ENCODE measurements around the gene ATRIP. TPM values are rescaled to one million over a fixed set of nuclear protein-coding genes. Genes with fewer than 3 reads are reported as not detected.

The ATRIP gene
- polyA plus RNA-seq, 2 of the 4 experiments (the other 2 are of a cell fraction): 6.1 to 9.4 TPM

DNA sequence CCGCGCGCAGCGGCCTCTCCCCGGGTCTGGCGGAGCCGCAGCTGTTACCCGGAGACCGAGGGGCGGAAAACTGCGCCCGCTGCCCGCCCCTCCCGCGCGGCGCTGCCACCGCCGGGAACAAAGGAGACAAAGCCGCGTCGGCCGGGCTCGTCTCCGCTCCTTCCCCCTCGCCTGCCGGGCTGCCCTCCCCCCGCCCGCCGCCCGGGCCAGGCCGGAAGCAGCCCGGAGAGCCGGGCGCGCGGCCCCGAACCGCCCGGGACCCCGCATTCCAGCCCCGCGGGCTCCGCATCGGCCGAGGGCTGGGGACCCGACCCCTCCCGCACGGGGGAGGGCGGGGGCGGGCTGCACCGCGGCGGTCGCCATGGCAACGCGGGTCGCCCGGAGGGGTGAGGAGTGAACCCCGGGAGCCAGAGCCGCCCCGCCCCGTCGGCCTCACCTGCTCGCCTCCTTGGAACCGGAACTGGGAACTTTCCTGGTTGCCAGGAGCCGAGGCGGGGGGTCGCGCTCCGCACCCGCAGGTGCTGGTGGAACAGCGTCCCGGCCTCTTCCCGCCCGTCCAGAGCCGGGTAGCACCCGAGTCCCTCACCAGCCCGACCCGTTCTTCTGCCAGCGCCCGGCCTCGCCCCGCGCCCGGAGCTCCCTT lies 17.1 kb upstream of the ATRIP start:
- peaks cover 66% of the 10 kb centered on the region for H3K4me1 ChIP-seq
- ATAC-seq (peak; percentile 34 to 61), DNase-seq (ENCODE audit: low read depth in 1 of 2, low spot score in 1 of 2) (peak; percentile 28 to 42), FAIRE-seq (no peak)
- H3K4me3 ChIP-seq: peak overlapping the region; percentile 64
- peak overlapping the region; percentile 79 for H3K4me2 ChIP-seq
- CTCF ChIA-PET: interaction anchor here (13.6 to 31.5 kb wide), 2 partner anchors 2 to 16 kb away, joined by 488 read pairs; partner anchors contain the start of gene PLXNB1
- TF ChIP-seq, protein P1, sequence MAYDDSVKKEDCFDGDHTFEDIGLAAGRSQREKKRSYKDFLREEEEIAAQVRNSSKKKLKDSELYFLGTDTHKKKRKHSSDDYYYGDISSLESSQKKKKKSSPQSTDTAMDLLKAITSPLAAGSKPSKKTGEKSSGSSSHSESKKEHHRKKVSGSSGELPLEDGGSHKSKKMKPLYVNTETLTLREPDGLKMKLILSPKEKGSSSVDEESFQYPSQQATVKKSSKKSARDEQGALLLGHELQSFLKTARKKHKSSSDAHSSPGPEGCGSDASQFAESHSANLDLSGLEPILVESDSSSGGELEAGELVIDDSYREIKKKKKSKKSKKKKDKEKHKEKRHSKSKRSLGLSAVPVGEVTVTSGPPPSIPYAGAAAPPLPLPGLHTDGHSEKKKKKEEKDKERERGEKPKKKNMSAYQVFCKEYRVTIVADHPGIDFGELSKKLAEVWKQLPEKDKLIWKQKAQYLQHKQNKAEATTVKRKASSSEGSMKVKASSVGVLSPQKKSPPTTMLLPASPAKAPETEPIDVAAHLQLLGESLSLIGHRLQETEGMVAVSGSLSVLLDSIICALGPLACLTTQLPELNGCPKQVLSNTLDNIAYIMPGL (CRISPR knock-in tag; IDR thresholded peaks at IDR 0.05; ENCODE audit: borderline replicate concordance): no peak
- TF ChIP-seq PHF8 (IDR thresholded peaks at IDR 0.05; ENCODE audit: borderline replicate concordance, low read depth): peak; percentile 29; the same call in 1 of the 2 replicates
- peak; percentile 21; the same call in 1 of the 2 replicates for TF ChIP-seq POLR2A (IDR thresholded peaks at IDR 0.05; ENCODE audit: low read length)
- POLR2A ChIA-PET: interaction anchor here (1.9 kb wide), 1 partner anchor 10 kb away, joined by 8 read pairs; the partner anchor contains the start of gene CCDC51
- H3K9me3 ChIP-seq: no peaks in the 10 kb centered on the region
- 2% methylated on average over 12 of the region's 86 CpGs for WGBS (ENCODE audit: missing lambda C conversion rate)
- H3K27ac ChIP-seq: peak overlapping the region; percentile 83 to 100

GRCh38 chr3:48429960-48430707 lies 16.4 kb upstream of the ATRIP start, which contains the start of gene PLXNB1:
TSS of gene PLXNB1 (minus strand) at chr3:48430086. CDS start at chr3:48424611, 5,475 bp downstream.
- WGBS (ENCODE audit: missing lambda C conversion rate): 35% methylated on average over 8 of the region's 15 CpGs
- ATAC-seq (peak; percentile 8 to 10; a peak in 4 of 6 replicates), FAIRE-seq (no peak), DNase-seq (ENCODE audit: low read depth in 1 of 2, low spot score in 1 of 2) (peak in 1 of 2 experiments; percentile 47)
- Histone ChIP-seq H3K27ac (peak within 1 kb of the TSS; percentile 83 to 100), H3K4me2 (peak within 1 kb of the TSS; percentile 79), H3K4me3 (peak within 1 kb of the TSS; percentile 64), H3K9me3 (no peaks in the 10 kb centered on the region), H3K4me1 (peaks cover 69% of the 10 kb centered on the region)
- TF ChIP-seq EHF (CRISPR knock-in tag; IDR thresholded peaks at IDR 0.05) (no peak), CEBPB (IDR thresholded peaks at IDR 0.05) (peak; percentile 12 to 57; a peak in 2 of 4 replicates)
- ChIA-PET POLR2A (interaction anchor here (1.9 kb wide), 1 partner anchor 9 kb away, joined by 8 read pairs; the partner anchor contains the start of gene CCDC51), CTCF (interaction anchor here (1.0 to 13.6 kb wide), 4 partner anchors 12 to 236 kb away, joined by 3 to 488 read pairs (median 137); no protein-coding TSS in a partner anchor)

GRCh38 chr3:48430708-48431101 lies 15.8 kb upstream of the ATRIP start:
- no peak for FAIRE-seq

DNA sequence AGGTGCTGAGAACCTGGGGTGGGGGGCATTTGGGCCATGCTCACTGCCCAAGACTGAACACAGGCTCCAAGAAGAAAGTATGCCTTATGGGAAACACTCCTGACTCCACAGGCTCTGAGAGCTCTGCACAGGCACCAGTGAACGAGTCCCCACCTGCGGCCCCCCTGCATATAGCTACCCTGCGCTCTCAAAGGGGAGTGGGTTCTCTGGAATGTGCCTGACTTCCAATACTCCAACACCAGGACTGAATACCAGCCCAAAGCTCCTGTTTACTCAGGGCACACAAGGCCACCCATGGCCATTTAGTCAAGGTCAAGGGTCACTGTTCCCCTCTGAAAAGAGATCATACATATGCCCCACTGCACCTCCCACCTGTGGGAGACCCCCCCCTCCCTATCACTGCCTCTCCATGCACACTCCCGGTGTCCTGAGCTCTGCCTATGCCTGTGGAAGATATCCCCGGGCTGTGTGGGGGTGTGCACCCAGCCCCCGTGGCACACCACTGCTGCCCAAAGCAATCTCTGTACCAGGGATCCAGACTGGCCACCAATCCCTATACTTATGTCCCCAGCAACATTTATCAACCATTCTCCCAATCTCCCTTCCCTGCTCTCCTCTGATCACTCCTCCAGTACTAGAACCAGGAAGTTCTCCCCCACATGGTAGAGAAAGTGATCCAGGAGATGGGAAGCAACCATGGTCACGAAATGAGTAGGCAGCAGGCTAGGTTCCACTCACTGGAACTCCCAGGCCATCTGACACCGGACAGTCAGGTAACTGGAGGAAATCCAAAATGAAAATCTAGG lies 15.1 kb upstream of the ATRIP start:
- WGBS (ENCODE audit: missing lambda C conversion rate): 76% methylated on average over 6 of the region's 8 CpGs
- H3K4me2 ChIP-seq: no peak overlapping the region
- DNase-seq (ENCODE audit: low read depth in 1 of 2, low spot score in 1 of 2) (no peak), FAIRE-seq (no peak), ATAC-seq (no peak)
- H3K4me1 ChIP-seq: peaks cover 62% of the 10 kb centered on the region
- no peaks in the 10 kb centered on the region for H3K9me3 ChIP-seq
- H3K27ac ChIP-seq: 0 out of 6 replicates have a peak overlapping the region, but pooled peaks of 1 of the 2 experiments have one; percentile 26
- ChIA-PET POLR2A (no interaction called here), CTCF (interaction anchor here (1.3 to 13.6 kb wide), 3 partner anchors 11 to 156 kb away, joined by 3 to 488 read pairs (median 270); no protein-coding TSS in a partner anchor)
- H3K4me3 ChIP-seq: no peak overlapping the region
- no peak for TF ChIP-seq HDAC2 (IDR thresholded peaks at IDR 0.05)
- TF ChIP-seq CEBPB (IDR thresholded peaks at IDR 0.05): no peak
- TF ChIP-seq FOSL2 (IDR thresholded peaks at IDR 0.05): no peak
- no peak for TF ChIP-seq FOSL2 (CRISPR knock-in tag; IDR thresholded peaks at IDR 0.05)
- TF ChIP-seq RFX5 (IDR thresholded peaks at IDR 0.05): no peak
- TF ChIP-seq, protein P2, sequence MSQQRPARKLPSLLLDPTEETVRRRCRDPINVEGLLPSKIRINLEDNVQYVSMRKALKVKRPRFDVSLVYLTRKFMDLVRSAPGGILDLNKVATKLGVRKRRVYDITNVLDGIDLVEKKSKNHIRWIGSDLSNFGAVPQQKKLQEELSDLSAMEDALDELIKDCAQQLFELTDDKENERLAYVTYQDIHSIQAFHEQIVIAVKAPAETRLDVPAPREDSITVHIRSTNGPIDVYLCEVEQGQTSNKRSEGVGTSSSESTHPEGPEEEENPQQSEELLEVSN (IDR thresholded peaks at IDR 0.05; ENCODE audit: borderline replicate concordance, low read depth): no peak
- TF ChIP-seq EHMT2 (IDR thresholded peaks at IDR 0.05; ENCODE audit: low read depth): no peak
- TF ChIP-seq, protein P1 (CRISPR knock-in tag; IDR thresholded peaks at IDR 0.05; ENCODE audit: borderline replicate concordance): no peak
- TF ChIP-seq, protein P3, sequence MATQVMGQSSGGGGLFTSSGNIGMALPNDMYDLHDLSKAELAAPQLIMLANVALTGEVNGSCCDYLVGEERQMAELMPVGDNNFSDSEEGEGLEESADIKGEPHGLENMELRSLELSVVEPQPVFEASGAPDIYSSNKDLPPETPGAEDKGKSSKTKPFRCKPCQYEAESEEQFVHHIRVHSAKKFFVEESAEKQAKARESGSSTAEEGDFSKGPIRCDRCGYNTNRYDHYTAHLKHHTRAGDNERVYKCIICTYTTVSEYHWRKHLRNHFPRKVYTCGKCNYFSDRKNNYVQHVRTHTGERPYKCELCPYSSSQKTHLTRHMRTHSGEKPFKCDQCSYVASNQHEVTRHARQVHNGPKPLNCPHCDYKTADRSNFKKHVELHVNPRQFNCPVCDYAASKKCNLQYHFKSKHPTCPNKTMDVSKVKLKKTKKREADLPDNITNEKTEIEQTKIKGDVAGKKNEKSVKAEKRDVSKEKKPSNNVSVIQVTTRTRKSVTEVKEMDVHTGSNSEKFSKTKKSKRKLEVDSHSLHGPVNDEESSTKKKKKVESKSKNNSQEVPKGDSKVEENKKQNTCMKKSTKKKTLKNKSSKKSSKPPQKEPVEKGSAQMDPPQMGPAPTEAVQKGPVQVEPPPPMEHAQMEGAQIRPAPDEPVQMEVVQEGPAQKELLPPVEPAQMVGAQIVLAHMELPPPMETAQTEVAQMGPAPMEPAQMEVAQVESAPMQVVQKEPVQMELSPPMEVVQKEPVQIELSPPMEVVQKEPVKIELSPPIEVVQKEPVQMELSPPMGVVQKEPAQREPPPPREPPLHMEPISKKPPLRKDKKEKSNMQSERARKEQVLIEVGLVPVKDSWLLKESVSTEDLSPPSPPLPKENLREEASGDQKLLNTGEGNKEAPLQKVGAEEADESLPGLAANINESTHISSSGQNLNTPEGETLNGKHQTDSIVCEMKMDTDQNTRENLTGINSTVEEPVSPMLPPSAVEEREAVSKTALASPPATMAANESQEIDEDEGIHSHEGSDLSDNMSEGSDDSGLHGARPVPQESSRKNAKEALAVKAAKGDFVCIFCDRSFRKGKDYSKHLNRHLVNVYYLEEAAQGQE (IDR thresholded peaks at IDR 0.05): no peak
- TF ChIP-seq EP300 (IDR thresholded peaks at IDR 0.05): no peak
- no peak for TF ChIP-seq CHD4 (IDR thresholded peaks at IDR 0.05; ENCODE audit: borderline replicate concordance)

More at GRCh38 chr3:48430708-48431101, 15.8 kb upstream of the ATRIP start:
- Histone ChIP-seq H3K4me3 (no peak overlapping the region), H3K4me2 (peak overlapping the region; percentile 79; the same call in 2 of the 3 replicates), H3K9me3 (no peaks in the 10 kb centered on the region), H3K4me1 (peaks cover 66% of the 10 kb centered on the region), H3K27ac (peak overlapping the region in 1 of 2 experiments; percentile 100; a peak in 3 of 6 replicates)
- ChIA-PET POLR2A (no interaction called here), CTCF (interaction anchor here (1.0 to 13.6 kb wide), 4 partner anchors 11 to 237 kb away, joined by 3 to 488 read pairs (median 137); no protein-coding TSS in a partner anchor)
- 75% methylated on average over 1 of the region's 1 CpG for WGBS (ENCODE audit: missing lambda C conversion rate)
- no peak for DNase-seq (ENCODE audit: low read depth in 1 of 2, low spot score in 1 of 2)
- TF ChIP-seq TFCP2L1 (CRISPR knock-in tag; IDR thresholded peaks at IDR 0.05) (no peak), CHD4 (IDR thresholded peaks at IDR 0.05; ENCODE audit: borderline replicate concordance) (no peak), RAD21 (conservative IDR thresholded peaks at IDR 0.05 in 1 of 2, IDR thresholded peaks at IDR 0.05 in 1 of 2) (no peak), EHMT2 (IDR thresholded peaks at IDR 0.05; ENCODE audit: low read depth) (no peak), BHLHE40 (IDR thresholded peaks at IDR 0.05; ENCODE audit: low read depth, low read length) (no peak)
- no peak for ATAC-seq

All from A549 (cell line).